ENCODE results near the gene OCIAD2. TPM values are rescaled to one million over a fixed set of nuclear protein-coding genes. Genes with fewer than 3 reads are reported as not detected.
"Not testable (repeated sequence)": the region's sequence is repeated elsewhere in the genome, so short reads cannot be mapped to it uniquely, and the experiment has no call there.

Gene OCIAD2
- polyA plus RNA-seq, 1 donor = 26.6 TPM

DNA sequence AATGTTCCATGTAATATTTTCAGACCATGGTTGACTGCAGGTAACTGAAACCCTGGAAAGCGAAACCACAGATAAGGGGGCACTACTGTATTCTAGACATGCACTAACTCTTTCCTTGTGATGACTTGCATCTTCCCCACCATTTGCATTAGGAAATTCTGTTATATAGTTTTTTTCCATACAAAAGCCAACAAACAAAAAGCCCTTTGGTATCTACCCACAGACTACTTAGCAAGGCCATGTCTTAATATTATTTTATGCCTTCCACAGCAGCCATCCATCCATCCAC is 52.2 kb downstream of the OCIAD2 start:
- no peak for DNase-seq (ENCODE audit: low read depth)

- no peak for DNase-seq (ENCODE audit: low read depth)
Measured at GRCh38 chr4:48853604-48854394, 52.8 kb downstream of the OCIAD2 start.

GRCh38 chr4:48851651-48852050 is 54.9 kb downstream of the OCIAD2 start:
- no peak for DNase-seq (ENCODE audit: low read depth)

DNA sequence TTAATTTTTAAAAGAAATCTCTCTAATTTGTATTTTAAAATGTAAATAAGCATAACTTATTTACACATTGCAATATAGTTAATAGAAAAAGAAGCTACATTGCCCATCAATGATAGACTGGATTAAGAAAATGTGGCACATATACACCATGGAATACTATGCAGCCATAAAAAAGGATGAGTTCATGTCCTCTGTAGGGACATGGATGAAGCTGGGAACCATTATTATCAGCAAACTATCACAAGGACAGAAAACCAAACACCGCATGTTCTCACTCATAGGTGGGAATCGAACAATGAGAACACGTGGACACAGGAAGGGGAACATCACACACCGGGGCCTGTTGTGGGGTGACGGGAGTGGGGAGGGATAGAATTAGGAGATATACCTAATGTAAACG is 57.8 kb downstream of the OCIAD2 start:
- DNase-seq (ENCODE audit: low read depth) = not testable (repeated sequence)

- no peak for DNase-seq (ENCODE audit: low read depth)
Measured at GRCh38 chr4:48844843-48845242, 61.7 kb downstream of the OCIAD2 start.

DNA sequence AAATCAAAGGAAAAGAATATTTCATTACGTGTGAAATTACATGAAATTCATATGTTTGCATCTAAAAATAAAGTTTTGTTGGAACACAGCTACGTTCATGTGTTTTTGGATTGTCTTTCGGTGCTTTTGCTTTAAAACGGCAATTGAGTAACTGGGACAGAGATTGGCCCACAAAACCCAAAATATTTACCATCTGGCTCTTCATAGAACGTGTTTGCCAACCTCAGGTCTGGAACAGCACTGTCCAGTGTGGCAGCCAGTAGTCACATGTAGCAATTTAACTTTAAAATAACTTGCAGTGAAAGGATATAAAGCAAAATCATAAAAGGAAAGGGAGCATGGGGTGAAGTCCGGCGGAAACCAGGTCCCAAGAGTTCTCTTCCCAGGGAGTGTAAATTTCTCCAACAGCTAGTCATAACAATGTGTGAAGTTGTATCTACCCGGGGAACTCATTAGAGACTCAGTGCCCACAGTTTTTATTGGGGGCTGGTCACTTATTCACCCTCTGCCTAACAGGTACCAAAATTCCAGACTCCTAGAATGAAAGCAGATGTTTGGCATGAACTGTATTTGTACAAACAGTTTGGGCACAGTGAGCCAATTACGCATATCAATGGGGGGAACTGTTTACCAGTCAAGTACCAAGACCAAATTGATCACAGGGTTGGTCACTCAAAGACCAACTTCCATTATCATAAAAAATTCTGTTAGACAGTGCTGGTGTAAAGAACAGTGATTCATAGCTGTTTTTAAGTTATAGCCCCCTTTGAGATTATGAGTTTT is 65.3 kb downstream of the OCIAD2 start:
- no peak for DNase-seq (ENCODE audit: low read depth)

- DNase-seq (ENCODE audit: low read depth) = no peak
Measured at GRCh38 chr4:48836658-48837057, 69.9 kb downstream of the OCIAD2 start.

Other genes with a start within 250 kb of the OCIAD2 start
- gene FRYL, start 126.5 kb downstream of the OCIAD2 start, polyA plus RNA-seq (ENCODE audit: insufficient read length) = 24.8 TPM
- 208 TPM for gene OCIAD1, start 75.7 kb downstream of the OCIAD2 start, polyA plus RNA-seq (ENCODE audit: insufficient read length)
- gene CWH43, start 79.5 kb upstream of the OCIAD2 start, polyA plus RNA-seq (ENCODE audit: insufficient read length) = not detected